AG04449 (cell line): ENCODE measurements around the gene ZNF789.
"Not testable (repeated sequence)": the region's sequence is repeated elsewhere in the genome, so short reads cannot be mapped to it uniquely, and the experiment has no call there.

Source experiments
- CTCF ChIA-PET: fragments of 350-600 bp; formaldehyde crosslinking; extraction: SDS; loops from one replicate; lab custom pipeline; 2021; ENCODE audit warnings: antibody characterized with exemption; lab: Yijun Ruan, JAX
- POLR2A ChIA-PET: fragments of 400-600, 350-600 bp; formaldehyde crosslinking; extraction: SDS; loops from one replicate; lab custom pipeline; 2020; ENCODE audit warnings: antibody characterized with exemption, inconsistent platforms; lab: Yijun Ruan, JAX
- DNase-seq: peaks from one replicate; pipeline ENCODE4 v3.0.0-alpha.2; 2010; ENCODE audit warnings: low read depth, low spot score
- H3K4me3 ChIP-seq: 2 replicates; pipeline ENCODE4 v1.5.1; 2011; ENCODE audit warnings: low read depth, mild to moderate bottlenecking, control low read depth, low read length
- TF ChIP-seq, protein P1 (sequence below): IDR thresholded peaks from one replicate; pipeline ENCODE4 v1.5.1; 2011; ENCODE audit warnings: mild to moderate bottlenecking, moderate library complexity, low read length, control low read depth, inconsistent platforms; ENCODE audit not compliant: insufficient read depth; ENCODE audit errors: missing control alignments

Gene ZNF789

DNA sequence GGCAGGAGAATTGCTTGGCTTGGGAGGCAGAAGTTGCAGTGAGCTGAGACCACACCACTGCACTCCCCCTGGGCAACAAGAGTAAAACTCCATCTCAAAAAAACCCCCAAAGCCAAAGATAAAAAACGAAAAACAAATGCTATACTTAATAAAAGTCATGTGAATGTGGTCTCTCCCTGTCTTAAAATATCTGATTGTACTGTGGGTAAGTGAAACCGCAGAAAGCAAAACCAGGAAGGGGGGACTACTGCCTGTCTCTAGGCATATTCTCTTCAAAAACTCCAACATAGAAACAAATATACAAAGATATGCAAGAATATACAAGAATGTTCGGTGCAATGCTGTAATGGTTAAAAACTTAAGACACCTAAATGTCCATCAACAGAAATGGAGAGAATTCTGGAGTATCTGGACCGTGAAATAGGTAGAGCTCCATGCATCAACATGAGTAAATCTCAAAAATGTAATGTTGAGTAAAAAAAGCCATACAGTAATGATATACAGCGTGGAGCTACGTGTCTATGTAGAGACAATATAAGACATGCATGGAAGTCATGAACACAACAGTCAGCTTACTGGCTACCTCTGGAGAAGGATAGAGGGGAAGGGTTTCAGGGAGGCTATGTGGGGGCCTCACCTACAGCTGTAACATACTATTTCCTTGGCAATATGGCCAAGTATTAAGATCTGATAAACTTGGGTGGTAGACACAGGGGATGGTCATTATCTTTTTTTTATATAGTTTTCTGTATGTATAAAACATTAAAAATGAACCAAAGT, 25.3 kb downstream of the ZNF789 start:
- CTCF ChIA-PET, result interaction anchor here (1.2 kb wide), 1 partner anchor 11 kb away, joined by 3 read pairs; no protein-coding TSS in a partner anchor
- H3K4me3 ChIP-seq, result peak overlapping the region; percentile 93
- POLR2A ChIA-PET, result no interaction called here
- TF ChIP-seq, protein P1, sequence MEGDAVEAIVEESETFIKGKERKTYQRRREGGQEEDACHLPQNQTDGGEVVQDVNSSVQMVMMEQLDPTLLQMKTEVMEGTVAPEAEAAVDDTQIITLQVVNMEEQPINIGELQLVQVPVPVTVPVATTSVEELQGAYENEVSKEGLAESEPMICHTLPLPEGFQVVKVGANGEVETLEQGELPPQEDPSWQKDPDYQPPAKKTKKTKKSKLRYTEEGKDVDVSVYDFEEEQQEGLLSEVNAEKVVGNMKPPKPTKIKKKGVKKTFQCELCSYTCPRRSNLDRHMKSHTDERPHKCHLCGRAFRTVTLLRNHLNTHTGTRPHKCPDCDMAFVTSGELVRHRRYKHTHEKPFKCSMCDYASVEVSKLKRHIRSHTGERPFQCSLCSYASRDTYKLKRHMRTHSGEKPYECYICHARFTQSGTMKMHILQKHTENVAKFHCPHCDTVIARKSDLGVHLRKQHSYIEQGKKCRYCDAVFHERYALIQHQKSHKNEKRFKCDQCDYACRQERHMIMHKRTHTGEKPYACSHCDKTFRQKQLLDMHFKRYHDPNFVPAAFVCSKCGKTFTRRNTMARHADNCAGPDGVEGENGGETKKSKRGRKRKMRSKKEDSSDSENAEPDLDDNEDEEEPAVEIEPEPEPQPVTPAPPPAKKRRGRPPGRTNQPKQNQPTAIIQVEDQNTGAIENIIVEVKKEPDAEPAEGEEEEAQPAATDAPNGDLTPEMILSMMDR, result no peak
- no peak for DNase-seq

DNA sequence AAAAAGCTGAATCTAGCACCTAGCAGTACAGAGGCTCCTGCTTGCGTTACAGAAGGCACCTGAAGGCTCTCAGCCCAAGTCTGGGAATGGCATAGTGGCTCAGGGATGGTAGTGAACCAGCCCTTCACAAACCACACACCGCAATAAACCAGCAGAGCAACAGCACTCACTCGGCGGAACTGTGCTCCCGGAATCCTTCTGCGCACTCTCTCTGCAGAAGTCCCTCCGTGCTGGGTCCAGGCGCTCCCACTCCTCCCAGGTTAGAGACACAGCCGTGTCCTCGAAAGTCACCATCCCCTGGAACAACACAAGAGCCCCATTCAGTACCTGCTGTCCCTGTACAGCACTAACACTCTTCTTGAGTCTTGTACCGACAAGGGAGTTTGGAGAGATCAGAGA, 25.9 kb downstream of the ZNF789 start:
- CTCF ChIA-PET, result no interaction called here
- no peak for DNase-seq
- POLR2A ChIA-PET, result no interaction called here
- TF ChIP-seq, protein P1, result no peak
- peak overlapping the region; percentile 93 for H3K4me3 ChIP-seq

DNA sequence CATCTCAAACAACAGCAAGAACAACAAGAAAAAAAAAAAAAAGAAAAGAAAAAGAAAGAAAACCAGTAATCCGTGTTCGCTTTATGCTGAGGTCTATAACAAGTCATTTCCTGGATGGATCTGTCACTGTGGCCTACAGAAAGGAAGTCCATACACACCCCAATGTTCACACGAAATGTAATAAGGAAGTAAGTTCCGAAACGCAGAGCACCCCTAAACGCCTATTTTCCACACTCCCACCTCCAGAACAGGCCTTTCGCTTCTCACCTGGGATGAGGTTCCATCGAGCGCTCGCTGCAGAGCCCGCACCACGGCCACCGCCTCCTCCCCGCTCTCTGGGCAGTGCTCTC, 26.7 kb downstream of the ZNF789 start:
- DNase-seq, result no peak
- ChIA-PET CTCF (interaction anchor here (1.0 to 1.8 kb wide), 2 partner anchors 25 to 119 kb away, joined by 3 to 5 read pairs; no protein-coding TSS in a partner anchor), POLR2A (interaction anchor here (0.7 to 1.5 kb wide), 3 partner anchors 12 to 59 kb away, joined by 3 to 4 read pairs (median 4); no protein-coding TSS in a partner anchor)
- peak overlapping the region; percentile 93 for H3K4me3 ChIP-seq
- TF ChIP-seq, protein P1, result no peak

DNA sequence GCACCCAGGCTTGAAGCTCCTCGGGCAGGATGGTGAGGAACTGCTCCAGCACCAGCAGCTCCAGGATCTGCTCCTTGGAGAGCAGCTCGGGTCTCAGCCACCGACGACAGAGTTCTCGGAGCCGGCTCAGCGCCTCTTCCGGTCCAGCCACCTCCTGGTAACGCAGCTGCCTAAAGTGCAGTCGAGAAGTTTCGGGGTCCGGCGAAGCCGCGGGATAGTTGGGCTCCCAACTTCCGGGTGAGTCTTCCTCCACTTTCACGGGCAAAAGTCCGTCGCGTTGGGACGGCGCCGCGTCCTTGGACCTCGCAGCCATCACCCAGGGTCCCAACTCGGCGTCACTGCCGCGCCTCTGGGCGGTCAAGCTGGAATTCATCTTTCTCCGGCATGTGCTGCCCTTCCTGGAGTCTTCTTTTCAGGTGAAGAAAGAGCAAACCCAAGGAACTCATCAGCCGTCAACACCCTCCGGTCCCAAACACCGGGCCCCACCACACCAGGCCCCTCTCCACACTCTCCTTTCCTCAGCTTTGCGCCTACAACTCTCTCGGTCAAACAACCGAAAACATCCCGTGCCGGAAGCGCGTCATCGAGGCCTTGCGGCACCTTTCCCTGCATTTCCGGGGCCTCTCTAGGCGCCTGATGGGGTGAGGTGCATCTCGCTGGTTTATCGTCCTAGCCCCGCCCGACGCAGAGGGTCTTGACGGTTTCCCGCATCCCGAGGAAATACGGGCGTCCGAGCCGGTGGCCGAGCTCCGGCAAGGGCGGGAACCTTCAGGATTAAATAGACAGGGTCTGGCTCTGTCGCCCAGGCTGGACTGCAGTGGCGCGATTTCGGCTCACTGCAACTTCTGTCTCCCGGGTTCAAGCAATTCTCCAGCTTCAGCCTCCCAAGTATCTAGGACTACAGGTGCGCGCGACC, 27.3 kb downstream of the ZNF789 start, which contains the start of gene ZNF394:
Gene ZNF394, minus strand, starts transcription at position 561 of the 916 bp plus-strand sequence. Its CDS starts 188 bp downstream, at position 373.
- CTCF ChIA-PET, result interaction anchor here (1.0 to 1.8 kb wide), 2 partner anchors 26 to 118 kb away, joined by 3 to 5 read pairs; no protein-coding TSS in a partner anchor
- peak; percentile 44 for DNase-seq

DNA sequence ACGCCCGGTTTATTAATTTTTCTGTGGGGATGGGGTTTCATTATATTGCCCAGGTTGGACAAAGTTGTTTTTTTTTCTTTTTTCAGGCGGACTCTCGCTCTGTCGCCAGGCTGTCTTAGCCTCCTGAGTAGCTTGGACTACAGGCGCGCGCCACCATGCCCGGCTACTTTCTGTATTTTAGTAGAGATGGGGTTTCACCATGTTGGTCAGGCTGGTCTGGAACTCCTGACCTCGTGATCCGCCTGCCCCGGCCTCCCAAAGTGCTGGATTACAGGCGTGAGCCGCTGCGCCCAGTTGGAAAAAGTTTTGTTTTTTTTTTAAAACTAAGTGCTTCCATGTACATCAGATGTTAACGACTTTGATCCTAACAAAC, 27.9 kb downstream of the ZNF789 start:
- DNase-seq, result no peak
- CTCF ChIA-PET, result interaction anchor here (1.8 kb wide), 1 partner anchor 27 kb away, joined by 5 read pairs; no protein-coding TSS in a partner anchor
- POLR2A ChIA-PET, result interaction anchor here (0.7 to 1.9 kb wide), 5 partner anchors 10 to 428 kb away, joined by 3 to 5 read pairs (median 4); partner anchors contain the start of genes CPSF4, PTCD1 and ZSCAN25
- TF ChIP-seq, protein P1, result no peak
- peak overlapping the region; percentile 93 for H3K4me3 ChIP-seq

More for the DNA sequence above, 27.3 kb downstream of the ZNF789 start, which contains the start of gene ZNF394:
- H3K4me3 ChIP-seq, result peak within 1 kb of the TSS; percentile 93
- TF ChIP-seq, protein P1, result no peak
- POLR2A ChIA-PET, result interaction anchor here (0.7 to 1.9 kb wide), 6 partner anchors 11 to 429 kb away, joined by 3 to 5 read pairs (median 4); partner anchors contain the start of genes CPSF4, PTCD1 and ZSCAN25

DNA sequence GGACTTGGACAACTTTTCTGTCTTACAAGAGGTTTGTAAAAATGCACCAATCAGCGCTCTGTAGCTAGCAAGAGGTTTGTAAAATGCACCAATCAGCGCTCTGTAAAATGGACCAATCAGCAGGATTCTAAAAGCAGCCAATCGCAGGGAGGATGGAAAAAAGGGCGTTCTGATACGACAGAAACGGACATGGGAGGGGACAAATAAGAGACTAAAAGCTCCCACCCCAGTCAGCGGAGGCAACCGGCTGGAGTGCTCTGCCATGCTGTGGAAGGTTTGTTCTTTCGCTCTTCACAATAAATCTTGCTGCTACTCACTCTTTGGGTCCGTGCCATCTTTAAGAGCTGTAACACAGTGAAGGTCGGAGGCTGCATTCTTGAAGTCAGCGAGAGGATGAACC, 28.5 kb downstream of the ZNF789 start:
- not testable (repeated sequence) for DNase-seq
- ChIA-PET CTCF (interaction anchor here (1.8 kb wide), 1 partner anchor 27 kb away, joined by 5 read pairs; no protein-coding TSS in a partner anchor), POLR2A (interaction anchor here (1.9 kb wide), 1 partner anchor 116 kb away, joined by 5 read pairs; the partner anchor contains the start of gene ZSCAN25)
- H3K4me3 ChIP-seq, result peak overlapping the region; percentile 93
